ENCODE results near the gene C1S.
A peak's percentile ranks its signal among the peaks of the same experiment; 100 is the strongest.
"Not testable (repeated sequence)": the region's sequence is repeated elsewhere in the genome, so short reads cannot be mapped to it uniquely, and the experiment has no call there.

C1S gene

DNA sequence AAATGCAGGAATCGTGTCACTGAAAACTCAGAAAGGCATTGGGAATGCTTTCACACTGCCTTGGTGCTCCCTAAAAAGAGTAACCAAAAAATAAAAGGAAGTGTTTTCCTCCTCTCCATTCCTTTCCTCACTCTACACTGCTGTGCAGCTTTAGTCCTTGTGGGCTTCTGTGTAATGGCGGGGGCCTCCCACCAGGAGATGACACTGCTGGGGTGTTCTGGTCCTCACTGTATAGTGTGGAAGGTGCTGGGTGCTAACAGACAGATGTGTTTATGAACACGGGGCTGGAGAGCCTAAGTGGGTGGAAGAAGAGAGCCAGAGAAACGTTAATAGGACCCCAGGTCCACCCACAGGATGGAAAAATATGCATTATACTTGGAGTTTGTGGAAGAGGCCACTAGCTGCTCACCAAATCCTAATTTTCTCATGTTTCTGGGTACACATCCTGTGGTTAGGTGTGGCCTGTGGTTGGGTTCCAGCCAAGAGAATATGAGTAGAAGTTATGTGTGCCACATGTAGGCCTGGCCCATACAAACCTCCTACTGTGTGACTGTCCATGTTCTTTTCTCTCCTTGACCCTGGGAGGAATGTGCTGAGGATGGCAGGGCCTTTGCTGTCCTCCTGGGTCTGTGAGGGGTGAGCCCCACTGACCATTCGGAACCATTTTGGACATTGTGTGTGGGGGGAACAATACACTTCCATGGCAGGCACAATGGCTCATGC is 14.0 kb upstream of the C1S start:
- TF ChIP-seq, protein P1, sequence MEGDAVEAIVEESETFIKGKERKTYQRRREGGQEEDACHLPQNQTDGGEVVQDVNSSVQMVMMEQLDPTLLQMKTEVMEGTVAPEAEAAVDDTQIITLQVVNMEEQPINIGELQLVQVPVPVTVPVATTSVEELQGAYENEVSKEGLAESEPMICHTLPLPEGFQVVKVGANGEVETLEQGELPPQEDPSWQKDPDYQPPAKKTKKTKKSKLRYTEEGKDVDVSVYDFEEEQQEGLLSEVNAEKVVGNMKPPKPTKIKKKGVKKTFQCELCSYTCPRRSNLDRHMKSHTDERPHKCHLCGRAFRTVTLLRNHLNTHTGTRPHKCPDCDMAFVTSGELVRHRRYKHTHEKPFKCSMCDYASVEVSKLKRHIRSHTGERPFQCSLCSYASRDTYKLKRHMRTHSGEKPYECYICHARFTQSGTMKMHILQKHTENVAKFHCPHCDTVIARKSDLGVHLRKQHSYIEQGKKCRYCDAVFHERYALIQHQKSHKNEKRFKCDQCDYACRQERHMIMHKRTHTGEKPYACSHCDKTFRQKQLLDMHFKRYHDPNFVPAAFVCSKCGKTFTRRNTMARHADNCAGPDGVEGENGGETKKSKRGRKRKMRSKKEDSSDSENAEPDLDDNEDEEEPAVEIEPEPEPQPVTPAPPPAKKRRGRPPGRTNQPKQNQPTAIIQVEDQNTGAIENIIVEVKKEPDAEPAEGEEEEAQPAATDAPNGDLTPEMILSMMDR (conservative IDR thresholded peaks at IDR 0.05; ENCODE audit: low read depth, low read length): peak; percentile 5
- no peak overlapping the region for H3K4me3 ChIP-seq (ENCODE audit: low read depth, low read length)
- DNase-seq (ENCODE audit: low read depth): no peak

DNA sequence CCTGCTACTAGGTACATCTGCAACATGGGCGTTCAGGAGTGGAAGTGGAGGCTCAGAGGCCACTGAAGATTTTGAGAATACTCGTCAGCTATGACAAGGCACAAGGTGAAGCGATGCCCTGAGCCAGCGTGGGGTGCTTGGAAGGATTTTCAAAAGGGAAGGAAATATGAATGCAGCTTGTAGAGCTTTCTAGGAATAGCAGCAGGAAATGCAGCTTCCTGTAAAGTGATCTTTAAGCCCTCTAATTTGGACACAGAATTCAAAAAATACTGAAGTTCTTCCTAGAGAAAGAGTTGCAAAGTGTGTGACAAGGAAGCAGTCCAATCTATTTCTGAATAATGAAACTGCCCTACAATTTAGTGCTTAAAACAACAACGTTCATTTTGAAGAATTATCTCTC is 13.2 kb upstream of the C1S start:
- DNase-seq (ENCODE audit: low read depth): no peak
- TF ChIP-seq, protein P1 (conservative IDR thresholded peaks at IDR 0.05; ENCODE audit: low read depth, low read length): no peak
- H3K4me3 ChIP-seq (ENCODE audit: low read depth, low read length): no peak overlapping the region

DNA sequence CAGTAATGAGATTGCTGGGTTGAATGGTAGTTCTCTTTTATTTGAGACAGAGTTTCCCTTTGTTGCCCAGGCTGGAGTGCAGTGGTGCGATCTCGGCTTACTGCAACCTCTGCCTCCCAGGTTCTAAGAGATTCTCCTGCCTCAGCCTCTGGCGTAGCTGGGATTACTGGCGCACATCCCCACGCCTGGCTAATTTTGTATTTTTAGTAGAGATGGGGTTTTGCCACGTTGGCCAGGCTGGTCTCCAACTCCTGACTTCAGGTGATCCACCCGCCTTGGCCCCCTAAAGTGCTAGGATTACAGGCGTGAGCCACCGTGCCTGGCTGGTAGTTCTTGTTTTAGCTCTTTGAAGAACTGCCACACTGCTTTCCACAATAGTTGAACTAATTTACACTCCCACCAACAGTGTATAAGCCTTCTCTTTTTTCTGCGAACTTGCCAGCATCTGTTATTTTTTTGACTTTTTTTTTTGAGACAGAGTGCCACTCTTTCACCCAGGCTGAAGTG is 11.0 kb upstream of the C1S start:
- H3K4me3 ChIP-seq (ENCODE audit: low read depth, low read length); DNase-seq (ENCODE audit: low read depth): not testable (repeated sequence)

DNA sequence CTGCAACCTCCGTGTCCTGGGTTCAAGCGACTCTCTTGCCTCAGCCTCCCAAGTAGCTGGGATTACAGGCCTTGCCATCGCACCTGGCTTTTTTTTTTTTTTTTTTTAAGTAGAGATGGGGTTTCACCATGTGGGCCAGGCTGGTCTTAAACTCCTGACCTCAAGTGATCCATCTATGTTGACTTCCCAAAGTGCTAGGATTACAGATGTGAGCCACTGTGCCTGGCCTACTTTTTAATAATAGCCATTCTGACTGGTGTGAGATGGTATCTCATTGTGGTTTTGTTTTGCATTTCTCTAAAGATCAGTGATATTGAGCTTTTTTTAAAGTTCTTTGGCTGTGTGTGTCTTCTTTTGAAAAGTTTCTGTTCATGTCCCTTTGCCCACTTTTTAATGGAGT is 10.5 kb upstream of the C1S start:
- DNase-seq (ENCODE audit: low read depth); H3K4me3 ChIP-seq (ENCODE audit: low read depth, low read length): not testable (repeated sequence)

DNA sequence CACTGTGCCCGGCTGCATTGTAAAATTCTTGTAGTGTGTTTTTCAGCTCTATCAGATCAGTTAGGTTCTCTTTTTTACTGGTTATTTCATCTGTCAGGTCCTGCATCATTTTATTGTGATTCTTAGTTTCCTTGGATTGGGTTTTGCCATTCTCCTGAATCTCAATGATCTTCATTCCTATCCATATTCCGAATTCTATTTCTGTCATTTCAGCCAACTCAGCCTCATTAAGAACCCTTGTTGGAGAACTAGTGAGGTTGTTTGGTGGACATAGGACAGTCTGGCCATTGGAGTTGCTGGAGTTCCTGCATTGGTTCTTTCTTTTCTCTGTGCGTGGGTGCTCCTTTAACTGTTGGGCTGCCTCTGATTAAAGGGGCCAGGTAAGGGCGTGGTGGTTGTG is 5.6 kb upstream of the C1S start:
- H3K4me3 ChIP-seq (ENCODE audit: low read depth, low read length): no peak overlapping the region
- TF ChIP-seq, protein P1 (conservative IDR thresholded peaks at IDR 0.05; ENCODE audit: low read depth, low read length): no peak
- DNase-seq (ENCODE audit: low read depth): no peak

DNA sequence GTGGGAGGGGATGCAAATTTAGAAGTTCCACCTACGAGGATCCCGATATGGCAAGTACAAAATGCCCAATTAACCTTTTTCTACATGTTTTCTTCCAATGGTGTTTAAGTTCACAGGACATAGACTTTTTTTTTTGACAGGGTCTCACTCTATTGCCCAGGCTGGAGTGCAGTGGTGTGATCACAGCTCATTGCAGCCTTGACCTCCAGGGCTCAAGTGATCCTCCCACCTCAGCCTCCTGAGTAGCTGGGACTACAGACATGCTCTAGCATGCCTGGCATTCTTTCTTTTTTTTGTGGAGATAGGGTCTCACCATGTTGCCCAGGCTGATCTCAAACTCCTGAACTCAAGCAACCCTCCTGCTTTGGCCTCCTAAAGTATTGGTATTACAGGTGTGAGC is 4.8 kb upstream of the C1S start:
- not testable (repeated sequence) for DNase-seq (ENCODE audit: low read depth)

DNA sequence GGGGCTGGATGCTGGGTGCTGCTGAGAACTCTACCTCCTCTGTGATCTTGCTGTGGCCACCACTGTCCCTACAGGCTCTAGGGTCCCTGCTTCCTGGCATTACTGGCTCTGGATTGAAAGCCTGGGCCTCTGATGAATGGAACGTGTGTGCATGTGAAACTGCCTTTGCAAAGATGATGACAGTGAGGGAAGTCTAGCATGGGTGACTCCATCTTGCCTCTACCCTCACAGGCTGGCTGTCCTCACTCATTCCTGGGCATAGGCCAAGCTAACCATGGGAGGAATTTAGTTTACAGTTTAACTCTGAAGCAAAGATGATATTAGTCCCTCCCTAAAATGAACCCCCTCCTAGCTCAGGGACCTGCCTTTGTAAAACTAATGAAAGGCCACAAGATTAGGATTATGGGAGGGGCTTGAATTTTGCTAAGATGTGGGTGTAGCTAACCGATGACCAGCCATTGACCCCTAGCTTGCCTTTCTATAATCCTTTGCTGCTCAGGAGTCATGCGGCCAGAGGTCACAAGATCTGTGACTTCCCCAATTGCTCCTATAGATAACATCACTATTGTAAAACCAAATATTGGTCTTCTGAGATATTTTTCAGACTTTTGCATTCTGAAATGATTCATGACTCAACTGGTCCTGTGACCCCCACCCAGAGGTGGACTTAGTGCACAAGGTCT is 2.2 kb upstream of the C1S start:
- no peak for DNase-seq (ENCODE audit: low read depth)
- TF ChIP-seq, protein P1 (conservative IDR thresholded peaks at IDR 0.05; ENCODE audit: low read depth, low read length): no peak
- H3K4me3 ChIP-seq (ENCODE audit: low read depth, low read length): no peak overlapping the region

More for the DNA sequence above, 4.8 kb upstream of the C1S start:
- not testable (repeated sequence) for H3K4me3 ChIP-seq (ENCODE audit: low read depth, low read length)

DNA sequence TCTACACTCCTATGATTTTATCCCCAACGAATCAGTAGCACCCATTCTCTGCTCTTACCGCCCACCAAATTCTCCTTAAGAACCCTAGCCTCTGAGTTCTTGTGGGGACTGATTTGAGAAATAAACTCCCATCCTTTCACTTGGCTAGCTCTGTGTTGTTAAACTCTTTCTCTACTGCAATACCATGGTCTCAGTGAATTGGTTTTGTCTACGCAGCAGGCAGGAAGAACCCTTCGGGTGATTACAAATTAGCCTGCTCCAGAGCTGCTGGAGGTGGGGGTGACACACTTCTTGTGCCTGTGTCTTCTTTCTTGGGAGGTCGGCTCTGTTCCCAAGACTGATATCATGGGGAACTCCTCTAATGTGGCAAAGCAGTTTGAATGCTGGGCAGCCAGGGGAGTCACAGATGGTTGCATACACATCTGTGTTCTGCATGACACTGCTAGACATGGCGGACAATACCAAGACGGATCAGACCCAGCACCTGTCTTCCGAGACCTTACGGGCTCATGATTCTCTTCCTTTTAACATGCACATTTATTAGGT is 1.6 kb upstream of the C1S start:
- no peak overlapping the region for H3K4me3 ChIP-seq (ENCODE audit: low read depth, low read length)
- DNase-seq (ENCODE audit: low read depth): no peak
- TF ChIP-seq, protein P1 (conservative IDR thresholded peaks at IDR 0.05; ENCODE audit: low read depth, low read length): no peak
